Stomach (tissue), 4 donors: Measurements from ENCODE around the gene TTC28.

Source experiments
- CTCF ChIP-seq, 7 experiments: fragments of 450-650 bp in 4 of 7; fragments of 200-600 bp in 3 of 7; sonication (generic) in 3 of 7; IDR thresholded peaks; one replicate each; pipeline ENCODE4 v1.5.1; 2016 to 2019; ENCODE audit warnings: antibody characterized with exemption in 7 of 7, control low read depth in 2 of 7, mild to moderate bottlenecking in 1 of 7
- EP300 ChIP-seq: sonication (generic); formaldehyde crosslinking; IDR thresholded peaks from one replicate; pipeline ENCODE4 v1.6.1; 2017; ENCODE audit warnings: antibody characterized with exemption
- POLR2A ChIP-seq, 4 donors: fragments of 450-650 bp; IDR thresholded peaks; one replicate each; pipeline ENCODE4 v1.6.1; 2016; ENCODE audit warnings: antibody characterized with exemption in 4 of 4, control low read depth in 2 of 4, mild to moderate bottlenecking in 1 of 4, moderate library complexity in 1 of 4
- POLR2AphosphoS5 ChIP-seq, 3 donors: sonication (generic); formaldehyde crosslinking; IDR thresholded peaks; one replicate each; pipeline ENCODE4 v1.6.1; 2016; ENCODE audit warnings: antibody characterized with exemption in 3 of 3

DNA sequence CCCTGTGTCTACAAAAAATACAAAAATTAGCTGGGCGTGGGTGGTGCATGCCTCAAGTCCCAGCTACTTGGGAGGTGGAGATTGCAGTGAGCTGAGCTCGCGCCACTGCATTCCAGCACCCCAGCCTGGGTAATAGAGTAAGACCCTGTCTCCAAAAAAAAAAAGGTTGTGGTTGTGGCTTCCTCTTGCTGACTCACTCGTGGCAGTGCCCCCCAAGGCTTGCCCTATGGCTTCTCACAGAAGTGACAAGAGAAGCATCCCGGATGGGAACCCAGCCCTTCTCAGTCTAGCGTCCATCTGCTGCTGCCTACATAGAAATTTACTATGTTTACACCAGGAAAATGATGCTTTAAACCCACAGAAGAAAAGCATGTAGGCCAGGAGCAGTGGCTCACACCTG, 692.1 kb downstream of the TTC28 start:
- TF ChIP-seq CTCF (IDR thresholded peaks at IDR 0.05) = no peak
- TF ChIP-seq POLR2A (IDR thresholded peaks at IDR 0.05) = no peak
- no peak for TF ChIP-seq POLR2AphosphoS5 (IDR thresholded peaks at IDR 0.05)
- TF ChIP-seq EP300 = no peak
